ENCODE results near the gene SH3RF1. TPM values are rescaled to one million over a fixed set of nuclear protein-coding genes. Genes with fewer than 3 reads are reported as not detected.

Gene SH3RF1
- polyA plus RNA-seq, 1 donor = 20.3 TPM

GRCh38 chr4:169160825-169161224 is 109.9 kb downstream of the SH3RF1 start:
- DNase-seq = peak; percentile 19

GRCh38 chr4:169159624-169160171 is 111.1 kb downstream of the SH3RF1 start:
- no peak for DNase-seq

GRCh38 chr4:169158861-169159260 is 111.9 kb downstream of the SH3RF1 start:
- DNase-seq = no peak

GRCh38 chr4:169158046-169158445 is 112.7 kb downstream of the SH3RF1 start:
- no peak for DNase-seq

- no peak for DNase-seq
Measured at GRCh38 chr4:169156392-169156791, 114.4 kb downstream of the SH3RF1 start.

GRCh38 chr4:169154121-169154520 is 116.6 kb downstream of the SH3RF1 start:
- DNase-seq = no peak

GRCh38 chr4:169153481-169154087 is 117.2 kb downstream of the SH3RF1 start:
- DNase-seq = no peak

- DNase-seq = no peak
Measured at GRCh38 chr4:169152899-169153298, 117.9 kb downstream of the SH3RF1 start.

GRCh38 chr4:169152098-169152497 is 118.7 kb downstream of the SH3RF1 start:
- no peak for DNase-seq

GRCh38 chr4:169151671-169152070 is 119.1 kb downstream of the SH3RF1 start:
- no peak for DNase-seq

- no peak for DNase-seq
Measured at GRCh38 chr4:169150806-169151205, 120.0 kb downstream of the SH3RF1 start.

- no peak for DNase-seq
Measured at GRCh38 chr4:169148885-169149284, 121.9 kb downstream of the SH3RF1 start.

GRCh38 chr4:169147191-169147590 is 123.6 kb downstream of the SH3RF1 start:
- no peak for DNase-seq

GRCh38 chr4:169144061-169144600 is 126.6 kb downstream of the SH3RF1 start:
- no peak for DNase-seq

GRCh38 chr4:169143335-169143734 is 127.4 kb downstream of the SH3RF1 start:
- no peak for DNase-seq

- no peak for DNase-seq
Measured at GRCh38 chr4:169142906-169143305, 127.8 kb downstream of the SH3RF1 start.

- DNase-seq = no peak
Measured at GRCh38 chr4:169142391-169142790, 128.4 kb downstream of the SH3RF1 start.

GRCh38 chr4:169139021-169139420 is 131.7 kb downstream of the SH3RF1 start:
- DNase-seq = no peak

- DNase-seq = no peak
Measured at GRCh38 chr4:169137558-169137920, 133.2 kb downstream of the SH3RF1 start.

GRCh38 chr4:169136796-169137557 is 133.8 kb downstream of the SH3RF1 start:
- no peak for DNase-seq

- no peak for DNase-seq
Measured at GRCh38 chr4:169136330-169136729, 134.4 kb downstream of the SH3RF1 start.

- no peak for DNase-seq
Measured at GRCh38 chr4:169135776-169136175, 135.0 kb downstream of the SH3RF1 start.

GRCh38 chr4:169133932-169134331 is 136.8 kb downstream of the SH3RF1 start:
- no peak for DNase-seq
